ENCODE data around the gene MRGPRG. TPM values are rescaled to one million over a fixed set of nuclear protein-coding genes. Genes with fewer than 3 reads are reported as not detected.

MRGPRG gene
- total and polyA plus RNA-seq, 2 of the 8 experiments (the other 6 are each of a cell fraction or from before 2014, with no cell fraction given), result not detected

GRCh38 chr11:3194016-3194816, 24.4 kb downstream of the MRGPRG start:
- H3K4me1 ChIP-seq (replicated peaks in 1 of 4; ENCODE audit: control insufficient read depth in 3 of 4, insufficient read depth in 4 of 4, low read length in 3 of 4), result peaks cover 0 to 14% (median 9%) of the 10 kb centered on the region in 4 experiments; a peak in 6 of 7 replicates
- H3K27me3 ChIP-seq (replicated peaks in 1 of 4; ENCODE audit: control insufficient read depth in 3 of 4, extremely low read depth in 1 of 4, insufficient read depth in 3 of 4, low read length in 3 of 4), result no peaks in the 10 kb centered on the region
- TF ChIP-seq YY1 (IDR thresholded peaks at IDR 0.05; ENCODE audit: low read depth, low read length), result no peak
- no peak for TF ChIP-seq CBX5 (IDR thresholded peaks at IDR 0.05; ENCODE audit: low read depth, low read length)
- no peak for TF ChIP-seq HDAC6 (IDR thresholded peaks at IDR 0.05; ENCODE audit: low read depth, low read length)
- TF ChIP-seq SRF (IDR thresholded peaks at IDR 0.05; ENCODE audit: low read depth, low read length), result no peak
- no peak for TF ChIP-seq SIN3A (conservative IDR thresholded peaks at IDR 0.05 in 1 of 2, IDR thresholded peaks at IDR 0.05 in 1 of 2; ENCODE audit: low read depth in 1 of 2, low read length in 2 of 2)
- no peak for TF ChIP-seq ATF3 (IDR thresholded peaks at IDR 0.05; ENCODE audit: insufficient read depth, low read depth, low read length)
- no peaks in the 10 kb centered on the region for H3K36me3 ChIP-seq (ENCODE audit: control insufficient read depth in 2 of 4, insufficient read depth in 4 of 4, low read length in 3 of 4)
- H3K4me2 ChIP-seq (ENCODE audit: insufficient read depth in 1 of 2, low read depth in 2 of 2, low read length in 2 of 2), result no peak overlapping the region
- H3K23ac ChIP-seq (ENCODE audit: insufficient read length), result no peak overlapping the region
- H2BK5ac ChIP-seq (ENCODE audit: low read depth, low read length), result no peak overlapping the region
- DNase-seq (ENCODE audit: low read depth in 1 of 2, low spot score in 2 of 2), result peak in 1 of 2 experiments; percentile 45
- peak overlapping the region; percentile 63; the same call in 1 of the 2 replicates for H2BK12ac ChIP-seq (ENCODE audit: low read depth, low read length)
- H4K91ac ChIP-seq (replicated peaks; ENCODE audit: insufficient read length, low read length), result no peak overlapping the region
- H3K23me2 ChIP-seq (ENCODE audit: low read depth, low read length), result peaks cover 3% of the 10 kb centered on the region
- H2BK120ac ChIP-seq (replicated peaks; ENCODE audit: low read depth, low read length), result no peak overlapping the region
- no peak overlapping the region for H4K5ac ChIP-seq (ENCODE audit: insufficient read length, low read depth, low read length)
- H3K79me2 ChIP-seq (ENCODE audit: control insufficient read depth in 1 of 2, insufficient read depth in 2 of 2, low read length in 2 of 2), result no peaks in the 10 kb centered on the region
- no peak overlapping the region for H3K9ac ChIP-seq (replicated peaks in 1 of 4; ENCODE audit: extremely low read depth in 1 of 4, low read depth in 3 of 4, low read length in 3 of 4)
- WGBS, 2 experiments (ENCODE audit: extremely low coverage in 1 of 2, insufficient coverage in 1 of 2, insufficient read length in 1 of 2, insufficient replicate concordance in 2 of 2, low coverage in 1 of 2, low lambda C conversion rate in 2 of 2, missing lambda C conversion rate in 1 of 2), result 93% methylated on average over 11 of the region's 12 CpGs; no CpG with 5 or more reads in 1 of the 2 experiments
- H3K14ac ChIP-seq (ENCODE audit: insufficient read length), result no peak overlapping the region
- no peak overlapping the region for H3K4me3 ChIP-seq (ENCODE audit: extremely low read depth in 1 of 4, insufficient read depth in 2 of 4, low read depth in 3 of 4, low read length in 4 of 4)
- no peaks in the 10 kb centered on the region for H3K9me3 ChIP-seq (ENCODE audit: insufficient read depth in 2 of 2, low read depth in 1 of 2, low read length in 1 of 2)
- no peak overlapping the region for H2AFZ ChIP-seq (ENCODE audit: low read length)
- H3K79me1 ChIP-seq (ENCODE audit: low read depth, low read length), result peaks cover 3% of the 10 kb centered on the region; the same call in 1 of the 2 replicates
- H2BK15ac ChIP-seq (ENCODE audit: low read length), result no peak overlapping the region
- no peak overlapping the region for H3K27ac ChIP-seq (ENCODE audit: low read depth, low read length)
- no peak for FAIRE-seq
- no peak overlapping the region for H3K56ac ChIP-seq (replicated peaks; ENCODE audit: insufficient read length, low read depth, low read length)
- no peak overlapping the region for H3K4ac ChIP-seq (replicated peaks; ENCODE audit: insufficient read length, low read depth, low read length)
- no peak overlapping the region for H4K8ac ChIP-seq (ENCODE audit: extremely low read depth, insufficient read depth, low read length)
- no peak overlapping the region; the same call in 1 of the 2 replicates for H2AK5ac ChIP-seq (ENCODE audit: low read depth, low read length)
- H4K20me1 ChIP-seq (replicated peaks in 1 of 2; ENCODE audit: control insufficient read depth in 1 of 2, insufficient read depth in 2 of 2, low read length in 2 of 2), result no peaks in the 10 kb centered on the region
- peak overlapping the region; percentile 32; the same call in 1 of the 2 replicates for H3K18ac ChIP-seq (ENCODE audit: extremely low read depth, low read length)
- no peak overlapping the region for H2BK20ac ChIP-seq (ENCODE audit: low read length)
- ChIA-PET CTCF (ENCODE audit: partially characterized antibody) (interaction anchor here (1.0 to 2.9 kb wide), 12 partner anchors 10 to 90 kb away, joined by 3 to 16 read pairs (median 4); partner anchors contain the start of gene OSBPL5), POLR2A (ENCODE audit: partially characterized antibody) (interaction anchor here (1.0 kb wide), 1 partner anchor 29 kb away, joined by 3 read pairs; the partner anchor contains the start of gene OSBPL5)
